KOPT-K1 (cell line): Measurements from ENCODE around the gene DOCK10.

Experiments used
- H3K27ac ChIP-seq: fragments of 200-600 bp; sonication (generic); 2 replicates; pipeline ENCODE4 v1.5.1; 2016; ENCODE audit warnings: antibody characterized with exemption, mild to moderate bottlenecking, low read depth, low read length; ENCODE audit not compliant: poor library complexity, severe bottlenecking
- H3K36me3 ChIP-seq: fragments of 200-600 bp; sonication (generic); 2 replicates; pipeline ENCODE4 v1.5.1; 2017; ENCODE audit warnings: antibody characterized with exemption, mild to moderate bottlenecking, low read length, moderate library complexity; ENCODE audit not compliant: insufficient read depth
- H3K9me3 ChIP-seq: fragments of 200-600 bp; sonication (generic); 2 replicates; pipeline ENCODE4 v1.5.1; 2017; ENCODE audit warnings: antibody characterized with exemption, low read length, mild to moderate bottlenecking; ENCODE audit not compliant: insufficient read depth, poor library complexity, severe bottlenecking

The DOCK10 gene

DNA sequence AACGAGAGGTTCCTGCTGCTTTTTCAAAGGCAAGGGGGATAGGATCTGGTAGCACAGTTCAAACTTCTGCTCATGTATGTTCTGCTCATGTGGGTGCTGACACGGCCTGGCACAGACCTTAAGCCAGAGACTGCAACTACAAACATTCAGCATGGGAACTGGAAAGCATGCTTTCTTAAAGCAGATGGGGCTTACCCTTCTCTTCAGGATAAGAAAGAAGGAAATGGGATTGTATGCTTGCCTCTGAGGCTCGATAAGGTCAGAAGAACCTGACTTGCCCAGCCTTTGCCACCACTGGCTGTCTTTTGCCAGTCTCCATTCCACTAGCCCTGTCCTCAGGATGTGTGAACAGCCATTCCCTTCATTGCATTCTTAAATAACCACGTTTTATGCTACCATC, 10.7 kb downstream of the DOCK10 start:
- Histone ChIP-seq H3K9me3 (no peaks in the 10 kb centered on the region), H3K36me3 (0 out of 2 replicates have a peak, but pooled peaks cover 19% of the 10 kb centered on the region), H3K27ac (no peak overlapping the region)

DNA sequence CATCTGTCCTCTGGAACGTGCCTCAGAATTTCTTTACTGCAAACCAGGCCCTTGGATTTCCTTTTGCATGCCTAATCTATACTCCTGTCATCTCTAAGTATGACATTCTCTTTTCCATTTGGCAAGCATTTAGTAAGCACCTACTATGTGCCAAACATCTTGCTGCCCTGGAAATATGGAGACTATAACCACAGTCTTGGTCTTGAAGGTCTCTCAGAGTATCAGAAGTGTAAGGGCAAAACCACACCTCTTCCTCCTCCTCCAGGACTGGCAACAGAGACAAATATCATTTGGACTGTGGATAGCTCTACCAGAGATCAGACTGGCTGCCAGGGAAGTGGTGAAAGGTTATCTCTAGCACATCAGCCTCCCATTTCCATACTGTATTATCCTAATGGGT, 11.4 kb downstream of the DOCK10 start:
- Histone ChIP-seq H3K36me3 (0 out of 2 replicates have a peak, but pooled peaks cover 19% of the 10 kb centered on the region), H3K27ac (no peak overlapping the region), H3K9me3 (no peaks in the 10 kb centered on the region)

DNA sequence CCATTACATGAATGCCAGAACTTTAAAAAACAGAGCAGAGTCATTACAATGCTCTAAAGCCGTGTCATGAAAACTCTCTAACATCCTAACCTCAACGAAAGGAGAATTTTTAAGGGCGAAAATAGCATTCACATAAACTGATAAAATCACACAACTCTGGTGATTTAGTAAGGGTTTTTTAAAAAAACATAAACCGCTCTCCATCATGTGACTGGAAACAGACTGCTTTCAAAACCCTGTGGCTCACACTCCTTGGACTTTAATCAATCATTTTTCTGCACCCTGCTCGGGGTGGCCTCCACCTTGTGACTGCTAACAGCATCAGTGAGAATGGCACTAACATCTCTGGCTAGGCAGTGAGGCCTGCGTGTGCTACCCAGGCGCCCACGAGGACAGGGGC, 12.1 kb downstream of the DOCK10 start:
- H3K36me3 ChIP-seq = 0 out of 2 replicates have a peak, but pooled peaks cover 19% of the 10 kb centered on the region
- H3K27ac ChIP-seq = no peak overlapping the region
- H3K9me3 ChIP-seq = no peaks in the 10 kb centered on the region

DNA sequence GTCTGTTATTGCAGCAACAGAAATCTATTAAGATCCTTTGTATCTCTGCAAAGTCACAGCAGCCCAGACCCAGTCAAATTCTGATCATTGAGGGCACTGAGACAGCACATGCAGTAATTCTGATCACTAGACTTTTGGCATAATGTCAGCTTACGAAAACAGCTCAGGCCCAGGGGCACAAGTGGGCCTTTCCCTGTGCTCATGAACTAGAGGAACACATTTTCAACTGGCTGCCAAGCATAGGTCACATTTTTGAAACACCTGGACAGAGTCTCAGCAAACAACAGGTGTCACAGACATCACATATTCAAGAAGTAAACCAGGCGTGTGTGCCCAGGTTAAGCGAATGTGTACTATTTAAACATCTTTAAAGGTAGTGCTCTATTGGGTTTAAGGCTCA, 13.7 kb downstream of the DOCK10 start:
- Histone ChIP-seq H3K36me3 (0 out of 2 replicates have a peak, but pooled peaks cover 8% of the 10 kb centered on the region), H3K27ac (no peak overlapping the region), H3K9me3 (no peaks in the 10 kb centered on the region)

DNA sequence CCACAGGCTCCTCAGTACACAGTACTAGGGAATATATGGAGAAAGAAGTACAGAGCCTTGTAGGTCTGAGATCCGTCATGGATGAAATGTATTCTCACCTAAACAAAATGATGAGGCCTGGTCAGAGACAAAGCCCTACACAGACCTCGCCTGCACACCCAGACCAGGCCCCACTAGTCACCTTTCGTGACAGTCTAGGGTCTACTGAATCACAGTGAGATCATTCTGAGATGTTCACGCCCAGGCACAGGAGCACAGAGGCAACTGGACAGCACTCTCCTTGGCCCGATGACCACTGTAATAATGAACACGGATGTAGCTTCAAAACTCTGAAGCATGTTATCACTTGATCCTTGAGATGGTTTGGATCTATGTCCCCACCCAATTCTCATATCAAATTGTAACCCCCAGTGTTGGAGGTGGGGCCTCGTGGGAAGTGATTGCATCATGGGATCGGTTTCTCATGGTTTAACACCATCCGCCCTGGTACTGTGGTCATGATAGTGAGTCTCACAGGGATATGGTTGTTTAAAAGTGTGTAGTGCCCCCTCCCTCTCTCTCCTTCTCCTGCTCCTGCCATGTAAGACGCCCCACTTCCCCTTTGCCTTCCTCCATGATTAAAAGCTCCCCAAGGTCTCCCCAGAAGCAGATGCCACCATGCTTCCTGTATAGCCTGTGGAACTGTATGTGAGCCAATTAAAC, 15.1 kb downstream of the DOCK10 start:
- no peak overlapping the region for H3K27ac ChIP-seq
- 0 out of 2 replicates have a peak, but pooled peaks cover 8% of the 10 kb centered on the region for H3K36me3 ChIP-seq
- H3K9me3 ChIP-seq = no peaks in the 10 kb centered on the region

DNA sequence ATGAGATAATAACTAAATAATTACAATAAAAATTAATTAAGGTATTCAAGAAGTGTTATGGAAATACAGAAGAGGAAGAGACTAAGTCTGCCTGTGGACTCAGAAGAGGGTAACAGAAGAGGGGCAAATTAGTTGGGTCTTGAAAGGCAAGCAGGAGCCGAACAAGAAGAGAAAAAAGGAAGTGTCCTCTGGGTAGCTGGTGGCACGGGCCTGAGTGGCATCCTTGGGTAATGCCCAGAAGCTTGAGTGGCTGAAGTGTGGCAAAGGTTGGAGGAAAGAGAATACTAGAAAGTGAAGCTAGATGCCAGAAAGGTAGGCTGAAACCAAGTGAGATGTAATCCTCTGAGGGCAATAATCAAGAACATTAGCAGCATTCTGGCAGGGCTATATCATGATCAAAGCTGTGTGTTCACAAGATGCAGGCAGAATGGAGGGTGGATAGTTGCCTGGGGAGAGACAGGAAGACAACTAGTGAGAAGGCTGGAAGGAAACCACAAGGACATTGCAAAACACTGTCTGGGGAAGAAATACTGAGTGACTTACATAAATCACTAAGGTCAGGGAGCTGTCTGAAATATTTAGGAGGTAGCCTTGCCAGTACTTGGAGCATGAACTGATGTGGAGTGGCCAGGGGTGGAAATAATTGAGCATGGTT, 16.2 kb downstream of the DOCK10 start:
- Histone ChIP-seq H3K36me3 (0 out of 2 replicates have a peak, but pooled peaks cover 2% of the 10 kb centered on the region), H3K9me3 (no peaks in the 10 kb centered on the region), H3K27ac (no peak overlapping the region)

DNA sequence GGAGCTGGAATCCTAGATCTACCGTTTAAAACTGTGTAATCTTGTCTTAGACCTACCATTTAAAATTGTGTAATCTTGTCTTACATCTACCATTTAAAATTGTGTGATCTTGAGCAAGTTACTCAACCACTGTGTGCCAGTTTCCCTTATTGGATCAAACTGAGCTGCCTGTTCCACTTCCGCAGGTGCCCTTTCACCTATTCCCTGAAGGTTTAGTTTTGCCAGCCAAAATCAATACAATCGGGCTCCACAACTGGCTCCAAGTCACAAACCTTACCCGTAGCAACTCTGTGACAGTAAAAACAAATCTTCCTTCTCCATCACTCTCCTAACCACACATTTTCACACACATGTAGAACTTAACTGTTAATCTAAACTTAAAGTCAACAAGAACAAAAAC, 20.1 kb downstream of the DOCK10 start:
- no peak overlapping the region for H3K27ac ChIP-seq
- no peaks in the 10 kb centered on the region for H3K9me3 ChIP-seq
- no peaks in the 10 kb centered on the region for H3K36me3 ChIP-seq

DNA sequence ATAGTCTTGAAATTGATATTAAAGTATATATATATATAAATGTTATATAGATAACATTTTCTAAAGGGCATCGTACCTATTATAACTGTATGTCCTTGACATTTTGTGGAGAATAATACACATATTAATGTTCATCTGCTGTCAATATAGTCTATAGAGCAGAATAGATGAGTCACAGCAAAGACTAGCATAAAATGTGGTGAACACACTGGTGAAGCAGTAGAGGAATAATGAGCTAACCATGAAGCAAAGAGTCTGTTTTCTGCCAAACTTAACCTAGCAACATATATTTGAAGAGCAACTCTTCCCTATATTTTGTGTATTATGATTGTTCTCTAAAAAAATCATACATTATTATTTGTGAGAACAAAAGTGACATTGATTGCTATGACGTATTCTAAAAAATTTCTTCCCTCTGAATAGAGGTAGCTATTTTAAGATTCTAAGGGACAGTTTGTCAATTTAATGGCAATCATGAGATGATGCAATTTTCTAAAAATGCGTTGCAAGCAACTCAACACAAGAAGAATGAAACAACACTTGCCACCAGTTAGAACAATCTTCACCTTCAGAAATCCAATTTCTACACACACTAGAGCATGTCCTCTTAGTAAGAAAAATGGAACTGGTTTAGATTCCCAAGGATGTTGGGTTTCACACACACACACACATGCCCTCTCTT, 22.0 kb downstream of the DOCK10 start:
- Histone ChIP-seq H3K27ac (no peak overlapping the region), H3K36me3 (no peaks in the 10 kb centered on the region)

DNA sequence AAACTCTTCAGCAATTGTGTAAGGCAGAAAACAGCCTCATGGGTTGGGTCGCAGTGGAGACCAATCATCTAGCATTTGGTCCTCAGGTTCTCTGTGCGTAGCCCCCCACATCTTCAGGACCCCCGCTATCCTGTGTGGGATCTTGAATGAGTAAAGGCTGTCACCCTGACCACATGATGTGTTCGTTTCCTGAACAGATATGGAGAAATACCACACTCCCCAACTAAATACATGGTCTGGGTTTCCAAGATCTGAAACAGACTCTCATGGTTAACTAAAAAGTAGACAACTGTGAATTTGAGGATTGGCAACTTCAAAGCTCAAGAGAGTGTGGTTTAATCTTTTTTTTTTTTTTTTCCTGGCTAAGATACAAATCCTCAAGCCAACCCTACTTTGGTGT, 23.2 kb downstream of the DOCK10 start:
- Histone ChIP-seq H3K36me3 (no peaks in the 10 kb centered on the region), H3K9me3 (no peaks in the 10 kb centered on the region), H3K27ac (no peak overlapping the region)

More for the DNA sequence above, 22.0 kb downstream of the DOCK10 start:
- no peaks in the 10 kb centered on the region for H3K9me3 ChIP-seq

DNA sequence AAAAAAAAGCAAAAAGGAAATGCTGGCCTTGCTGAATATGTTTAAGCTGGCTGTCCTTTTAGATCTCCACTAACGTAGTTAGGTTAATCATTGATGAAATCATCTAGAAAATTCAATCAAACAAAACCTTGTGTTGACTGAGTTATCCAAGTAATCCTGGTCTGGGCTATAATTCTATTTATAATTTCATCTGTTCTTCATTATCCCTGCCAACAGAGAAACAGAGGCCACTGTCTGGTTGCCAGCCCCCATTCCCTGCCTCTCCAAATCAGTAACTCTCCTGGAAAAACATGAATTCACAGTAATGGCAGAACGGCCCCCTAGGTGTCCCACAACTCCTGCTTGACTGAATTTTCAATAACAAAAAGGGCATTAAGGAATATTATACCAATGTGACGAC, 24.6 kb downstream of the DOCK10 start:
- Histone ChIP-seq H3K9me3 (no peaks in the 10 kb centered on the region), H3K27ac (no peak overlapping the region), H3K36me3 (no peaks in the 10 kb centered on the region)

DNA sequence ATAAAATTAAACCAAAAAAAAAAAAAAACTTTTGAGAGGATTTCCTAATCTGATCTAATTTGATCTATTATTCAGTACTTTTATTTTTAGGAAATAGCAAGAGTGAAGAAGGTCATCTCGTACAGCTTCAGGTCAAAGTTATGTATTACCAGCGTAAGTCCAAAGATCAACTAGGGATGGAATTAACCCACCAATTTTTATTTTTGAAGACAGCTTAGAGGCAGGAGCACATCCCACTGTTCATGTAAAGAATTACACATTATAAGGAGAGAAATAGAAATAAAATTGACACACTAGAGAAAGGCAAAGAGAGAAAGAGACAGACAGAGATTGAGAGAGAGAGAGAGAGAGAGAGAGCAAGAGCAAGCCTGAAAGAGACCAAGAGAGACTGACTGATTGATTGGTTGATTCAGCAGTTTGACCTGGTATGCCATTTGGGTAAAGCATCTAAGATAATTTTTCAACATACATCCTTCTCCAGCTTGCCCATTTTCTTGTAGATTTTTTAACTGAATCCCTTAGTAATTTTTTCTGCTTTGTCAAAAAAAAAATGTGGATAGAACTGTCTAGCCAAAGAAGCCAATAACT, 25.1 kb downstream of the DOCK10 start:
- Histone ChIP-seq H3K27ac (no peak overlapping the region), H3K36me3 (no peaks in the 10 kb centered on the region), H3K9me3 (no peaks in the 10 kb centered on the region)

DNA sequence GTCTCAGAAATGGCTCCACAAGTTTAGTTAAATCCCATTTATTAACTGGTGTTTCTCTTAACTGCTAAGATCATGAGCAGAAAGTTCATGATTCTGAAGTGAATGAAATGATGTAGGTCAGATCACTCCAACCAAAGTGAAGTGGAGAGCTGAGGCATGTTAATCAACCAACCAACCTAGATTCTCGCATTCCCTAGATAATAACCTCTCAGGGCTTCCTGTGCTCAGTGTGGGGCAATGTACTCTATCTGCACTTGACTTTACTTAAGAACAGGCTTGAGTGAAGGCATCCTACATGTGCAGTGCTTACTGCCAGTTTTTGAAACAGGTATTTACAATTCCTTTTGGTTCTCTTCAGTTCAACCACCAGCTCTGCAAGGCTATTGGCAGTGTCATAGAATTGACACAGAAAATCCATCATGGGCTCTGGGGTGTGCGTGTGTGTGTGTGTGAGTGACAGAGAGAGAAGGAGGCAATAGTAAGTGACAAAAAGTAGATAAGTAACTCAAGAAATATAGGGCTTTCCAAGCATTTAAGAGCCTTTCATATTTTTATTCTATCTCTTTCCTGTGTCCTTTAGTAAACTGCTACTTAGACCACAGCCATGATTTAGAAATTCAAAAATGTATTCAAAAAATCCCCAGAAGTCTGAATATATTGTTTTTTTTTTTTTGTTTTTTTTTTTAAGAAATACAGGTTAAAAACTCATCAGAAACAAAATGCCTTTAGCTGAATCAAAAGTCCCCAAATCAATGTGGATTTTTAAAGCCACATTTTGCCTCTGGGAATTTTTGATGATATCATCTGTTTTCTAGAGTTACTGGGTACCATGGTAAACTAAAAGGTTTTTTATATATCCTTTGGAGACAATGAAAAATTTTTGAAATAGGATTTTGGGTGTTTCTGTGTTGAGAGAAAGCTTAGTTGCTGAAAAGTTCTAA, 28.6 kb downstream of the DOCK10 start:
- Histone ChIP-seq H3K36me3 (no peaks in the 10 kb centered on the region), H3K27ac (no peak overlapping the region), H3K9me3 (no peaks in the 10 kb centered on the region)

DNA sequence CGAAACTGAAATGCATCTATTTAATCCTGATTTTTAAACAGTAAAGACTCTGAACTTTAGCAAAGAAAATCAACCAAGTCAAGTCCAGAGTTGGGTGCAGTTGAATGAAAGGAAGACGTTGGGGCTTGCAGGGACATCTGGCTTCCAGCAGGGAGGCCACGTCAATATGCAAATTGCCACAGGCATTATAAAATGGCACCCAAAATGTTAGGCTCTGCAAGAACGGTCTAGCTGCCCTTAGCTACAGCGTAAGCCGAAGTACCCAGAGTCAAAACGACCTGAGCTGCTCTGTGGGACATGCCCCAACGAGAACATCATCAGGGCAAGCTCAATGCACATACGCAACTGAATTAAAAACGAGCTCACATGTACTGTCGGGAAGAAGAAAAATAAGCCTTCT, 30.7 kb downstream of the DOCK10 start:
- H3K36me3 ChIP-seq = no peaks in the 10 kb centered on the region
- no peak overlapping the region for H3K27ac ChIP-seq

DNA sequence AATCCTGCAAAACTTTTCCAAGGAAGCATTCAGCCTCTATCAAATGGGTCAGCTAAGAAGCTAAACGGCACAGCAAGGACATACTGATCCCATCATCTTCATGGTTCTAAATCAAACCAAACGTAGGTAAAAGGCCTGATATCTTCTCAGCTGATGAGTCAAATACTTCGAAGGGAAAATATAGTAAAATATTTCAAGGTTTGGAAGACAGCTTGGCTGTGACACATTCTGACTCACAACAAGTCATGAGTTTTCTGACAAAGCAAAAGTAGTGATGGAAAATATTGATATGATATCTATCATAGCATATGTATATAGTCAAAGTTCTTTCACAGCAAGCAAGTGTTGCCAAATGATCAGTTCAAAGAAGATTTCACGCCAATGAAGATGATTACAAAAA, 31.5 kb downstream of the DOCK10 start:
- Histone ChIP-seq H3K9me3 (no peaks in the 10 kb centered on the region), H3K27ac (no peak overlapping the region), H3K36me3 (no peaks in the 10 kb centered on the region)

More for the DNA sequence above, 30.7 kb downstream of the DOCK10 start:
- no peaks in the 10 kb centered on the region for H3K9me3 ChIP-seq
